Body of pancreas (tissue), 4 donors: ENCODE data around the gene HSPA1B.

Source experiments
- POLR2A ChIP-seq, 3 donors: fragments of 450-650 bp; IDR thresholded peaks; one replicate each; pipeline ENCODE4 v1.6.1; 2016; ENCODE audit warnings: antibody characterized with exemption in 3 of 3, mild to moderate bottlenecking in 2 of 3
- TF ChIP-seq, protein P1 (sequence below), 7 experiments: fragments of 450-650 bp in 4 of 7; fragments of 200-600 bp in 3 of 7; sonication (generic) in 3 of 7; IDR thresholded peaks; one replicate each; pipeline ENCODE4 v1.5.1; 2016 to 2019; ENCODE audit warnings: antibody characterized with exemption in 7 of 7

DNA sequence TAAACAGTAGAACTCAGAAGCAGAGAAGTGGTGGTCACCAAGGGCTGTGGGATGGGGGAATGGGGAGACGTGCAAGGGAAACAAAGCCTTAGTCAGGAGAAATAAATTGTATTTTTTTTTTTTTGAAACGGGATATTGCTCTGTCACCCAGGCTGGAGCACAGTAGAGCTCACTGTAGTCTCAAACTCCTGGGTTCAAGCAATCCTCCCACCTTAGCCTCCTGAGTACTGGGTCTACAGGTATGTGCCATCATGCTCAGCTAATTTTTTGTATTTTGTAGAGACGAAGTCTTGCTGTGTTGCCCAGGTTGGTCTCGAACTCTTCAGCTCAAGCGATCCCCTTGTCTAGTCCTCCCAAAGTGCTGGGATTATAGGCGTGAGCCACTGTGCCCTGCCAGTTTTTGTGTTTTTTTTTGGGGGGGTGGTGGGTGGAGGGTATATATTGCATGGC, 3.4 kb downstream of the HSPA1B start:
- TF ChIP-seq, protein P1, sequence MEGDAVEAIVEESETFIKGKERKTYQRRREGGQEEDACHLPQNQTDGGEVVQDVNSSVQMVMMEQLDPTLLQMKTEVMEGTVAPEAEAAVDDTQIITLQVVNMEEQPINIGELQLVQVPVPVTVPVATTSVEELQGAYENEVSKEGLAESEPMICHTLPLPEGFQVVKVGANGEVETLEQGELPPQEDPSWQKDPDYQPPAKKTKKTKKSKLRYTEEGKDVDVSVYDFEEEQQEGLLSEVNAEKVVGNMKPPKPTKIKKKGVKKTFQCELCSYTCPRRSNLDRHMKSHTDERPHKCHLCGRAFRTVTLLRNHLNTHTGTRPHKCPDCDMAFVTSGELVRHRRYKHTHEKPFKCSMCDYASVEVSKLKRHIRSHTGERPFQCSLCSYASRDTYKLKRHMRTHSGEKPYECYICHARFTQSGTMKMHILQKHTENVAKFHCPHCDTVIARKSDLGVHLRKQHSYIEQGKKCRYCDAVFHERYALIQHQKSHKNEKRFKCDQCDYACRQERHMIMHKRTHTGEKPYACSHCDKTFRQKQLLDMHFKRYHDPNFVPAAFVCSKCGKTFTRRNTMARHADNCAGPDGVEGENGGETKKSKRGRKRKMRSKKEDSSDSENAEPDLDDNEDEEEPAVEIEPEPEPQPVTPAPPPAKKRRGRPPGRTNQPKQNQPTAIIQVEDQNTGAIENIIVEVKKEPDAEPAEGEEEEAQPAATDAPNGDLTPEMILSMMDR (IDR thresholded peaks at IDR 0.05), result no peak
- TF ChIP-seq POLR2A (IDR thresholded peaks at IDR 0.05), result no peak
